Loucy (cell line): Measurements from ENCODE around the gene BCAS3.

Experiments used
- EZH2phosphoT487 ChIP-seq: fragments of 200-600 bp; IDR thresholded peaks from 2 replicates; pipeline ENCODE4 v1.6.1; 2018; ENCODE audit warnings: antibody characterized with exemption, mild to moderate bottlenecking, moderate library complexity, borderline replicate concordance
- TF ChIP-seq, protein P1 (sequence below): fragments of 200-600 bp; sonication (generic); conservative IDR thresholded peaks from 2 replicates; pipeline ENCODE4 v1.5.1; 2014; ENCODE audit warnings: mild to moderate bottlenecking, antibody characterized with exemption, low read length

DNA sequence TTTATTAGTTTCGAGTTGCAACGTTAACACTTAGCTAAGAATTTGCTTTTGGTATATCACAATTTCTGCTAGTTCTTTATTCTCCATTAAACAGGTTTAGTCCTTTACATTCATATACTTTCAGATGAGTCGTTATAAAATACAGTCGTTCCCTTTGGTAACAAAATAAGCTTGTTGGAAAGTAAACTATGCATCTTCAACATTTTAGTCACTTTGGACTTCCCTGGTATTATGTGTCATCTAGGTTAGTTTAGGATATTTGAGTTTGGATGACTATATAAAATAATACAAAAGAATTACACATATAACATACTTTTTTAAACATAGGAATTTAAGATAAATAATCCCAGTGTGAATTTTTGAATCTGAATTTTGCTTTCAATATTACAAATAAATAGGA is 351.5 kb downstream of the BCAS3 start:
- TF ChIP-seq, protein P1, sequence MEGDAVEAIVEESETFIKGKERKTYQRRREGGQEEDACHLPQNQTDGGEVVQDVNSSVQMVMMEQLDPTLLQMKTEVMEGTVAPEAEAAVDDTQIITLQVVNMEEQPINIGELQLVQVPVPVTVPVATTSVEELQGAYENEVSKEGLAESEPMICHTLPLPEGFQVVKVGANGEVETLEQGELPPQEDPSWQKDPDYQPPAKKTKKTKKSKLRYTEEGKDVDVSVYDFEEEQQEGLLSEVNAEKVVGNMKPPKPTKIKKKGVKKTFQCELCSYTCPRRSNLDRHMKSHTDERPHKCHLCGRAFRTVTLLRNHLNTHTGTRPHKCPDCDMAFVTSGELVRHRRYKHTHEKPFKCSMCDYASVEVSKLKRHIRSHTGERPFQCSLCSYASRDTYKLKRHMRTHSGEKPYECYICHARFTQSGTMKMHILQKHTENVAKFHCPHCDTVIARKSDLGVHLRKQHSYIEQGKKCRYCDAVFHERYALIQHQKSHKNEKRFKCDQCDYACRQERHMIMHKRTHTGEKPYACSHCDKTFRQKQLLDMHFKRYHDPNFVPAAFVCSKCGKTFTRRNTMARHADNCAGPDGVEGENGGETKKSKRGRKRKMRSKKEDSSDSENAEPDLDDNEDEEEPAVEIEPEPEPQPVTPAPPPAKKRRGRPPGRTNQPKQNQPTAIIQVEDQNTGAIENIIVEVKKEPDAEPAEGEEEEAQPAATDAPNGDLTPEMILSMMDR = no peak
- TF ChIP-seq EZH2phosphoT487 = no peak
